GM23338 (cell line): ENCODE data around the gene TRMT44. TPM values are rescaled to one million over a fixed set of nuclear protein-coding genes. Genes with fewer than 3 reads are reported as not detected.

Source experiments
- ATAC-seq: fragments of 200-7000 bp; cut with Tn5 transposase; 3 replicates; pipeline ENCODE4 v1.9.1; 2020
- DNase-seq: peaks from one replicate; pipeline ENCODE4 v3.0.0-alpha.2; 2015; ENCODE audit warnings: low spot score
- H2AFZ ChIP-seq: fragments of 200-600 bp; sonication (generic); 2 replicates; pipeline ENCODE4 v1.8.0; 2016; ENCODE audit warnings: antibody characterized with exemption, mild to moderate bottlenecking, moderate library complexity
- H3F3A ChIP-seq: fragments of 200-600 bp; sonication (generic); replicated peaks from 2 replicates; pipeline ENCODE4 v1.8.0; 2017; ENCODE audit warnings: antibody characterized with exemption, mixed run types, low read depth
- H3K27ac ChIP-seq: fragments of 200-600 bp; sonication (generic); 2 replicates; pipeline ENCODE4 v1.6.1; 2016; ENCODE audit warnings: low read depth
- H3K27me3 ChIP-seq: fragments of 200-600 bp; sonication (generic); 2 replicates; pipeline ENCODE4 v1.8.0; 2016; ENCODE audit warnings: mild to moderate bottlenecking, mixed run types, moderate library complexity; ENCODE audit not compliant: insufficient read depth
- H3K36me3 ChIP-seq: fragments of 200-600 bp; sonication (generic); 2 replicates; pipeline ENCODE4 v1.8.0; 2016; ENCODE audit warnings: mild to moderate bottlenecking; ENCODE audit not compliant: insufficient read depth
- H3K4me1 ChIP-seq: fragments of 200-600 bp; sonication (generic); 2 replicates; pipeline ENCODE4 v1.8.0; 2016; ENCODE audit warnings: mild to moderate bottlenecking, moderate library complexity; ENCODE audit not compliant: insufficient read depth
- H3K4me2 ChIP-seq: fragments of 200-600 bp; sonication (generic); 2 replicates; pipeline ENCODE4 v1.7.1; 2017; ENCODE audit warnings: mixed run types
- H3K4me3 ChIP-seq: fragments of 200-600 bp; sonication (generic); 2 replicates; pipeline ENCODE4 v1.6.1; 2016; ENCODE audit warnings: mixed run types
- H3K79me2 ChIP-seq: fragments of 200-600 bp; sonication (generic); replicated peaks from 2 replicates; pipeline ENCODE4 v1.8.0; 2017; ENCODE audit warnings: mild to moderate bottlenecking; ENCODE audit not compliant: insufficient read depth
- H3K9me2 ChIP-seq: fragments of 200-600 bp; sonication (generic); 2 replicates; pipeline ENCODE4 v1.8.0; 2017; ENCODE audit not compliant: insufficient read depth
- H4K20me1 ChIP-seq: fragments of 200-600 bp; sonication (generic); replicated peaks from 2 replicates; pipeline ENCODE4 v1.8.0; 2017; ENCODE audit warnings: mild to moderate bottlenecking; ENCODE audit not compliant: insufficient read depth
- H3K27ac Mint-ChIP-seq: 2 replicates; pipeline ENCODE4 v1.8.0; 2020; ENCODE audit warnings: inconsistent platforms, mild to moderate bottlenecking, moderate library complexity, mixed read lengths
- H3K27me3 Mint-ChIP-seq: 3 replicates; pipeline ENCODE4 v1.8.0; 2022; ENCODE audit warnings: low read depth, mild to moderate bottlenecking, moderate library complexity, mixed read lengths, inconsistent platforms; ENCODE audit not compliant: insufficient read depth, poor library complexity
- H3K36me3 Mint-ChIP-seq: 3 replicates; pipeline ENCODE4 v1.8.0; 2021; ENCODE audit warnings: low read depth, mild to moderate bottlenecking, inconsistent platforms, moderate library complexity, mixed read lengths
- H3K4me1 Mint-ChIP-seq: 3 replicates; pipeline ENCODE4 v1.8.0; 2020; ENCODE audit warnings: mild to moderate bottlenecking, inconsistent platforms, mixed read lengths
- H3K4me3 Mint-ChIP-seq: 3 replicates; pipeline ENCODE4 v1.8.0; 2021; ENCODE audit warnings: moderate library complexity, mild to moderate bottlenecking, inconsistent platforms, mixed read lengths
- H3K9me3 Mint-ChIP-seq: 3 replicates; pipeline ENCODE4 v1.8.0; 2020; ENCODE audit warnings: moderate library complexity, mild to moderate bottlenecking, inconsistent platforms, mixed read lengths
- CREB1 ChIP-seq: fragments of 250-450 bp; sonication (Bioruptor Pico); IDR thresholded peaks from 2 replicates; pipeline ENCODE4 v1.5.0; 2020; ENCODE audit warnings: low read depth, mild to moderate bottlenecking, moderate library complexity
- CTCF ChIP-seq, 2 experiments: fragments of 200-600 bp in 1 of 2; sonication (generic) in 1 of 2; conservative IDR thresholded peaks; 2 replicates each; pipeline versions ENCODE4 v1.5.1 to v1.6.1; 2016 to 2017; ENCODE audit warnings: antibody characterized with exemption in 2 of 2, low read depth in 2 of 2, mild to moderate bottlenecking in 2 of 2, moderate library complexity in 1 of 2
- ETS1 ChIP-seq: IDR thresholded peaks from 2 replicates; pipeline ENCODE4 v1.6.1; 2016; ENCODE audit warnings: antibody characterized with exemption
- EZH2 ChIP-seq: fragments of 200-600 bp; sonication (generic); IDR thresholded peaks from one replicate; pipeline ENCODE4 v1.8.0; 2017; ENCODE audit warnings: antibody characterized with exemption, mild to moderate bottlenecking, low read depth; ENCODE audit not compliant: unreplicated experiment
- NANOG ChIP-seq: IDR thresholded peaks from 2 replicates; pipeline ENCODE4 v1.6.1; 2016; ENCODE audit warnings: antibody characterized with exemption, borderline replicate concordance
- POLR2AphosphoS5 ChIP-seq: IDR thresholded peaks from 2 replicates; pipeline ENCODE4 v1.6.1; 2016; ENCODE audit warnings: antibody characterized with exemption, low read depth
- REST ChIP-seq: IDR thresholded peaks from one replicate; pipeline ENCODE4 v1.6.1; 2018; ENCODE audit warnings: antibody characterized with exemption; ENCODE audit not compliant: unreplicated experiment
- ZNF331 ChIP-seq: fragments of 250-450 bp; sonication (Bioruptor Pico); IDR thresholded peaks from 2 replicates; pipeline ENCODE4 v1.5.0; 2020; ENCODE audit warnings: low read depth, mild to moderate bottlenecking, moderate library complexity
- ZNF462 ChIP-seq: fragments of 250-450 bp; sonication (Bioruptor Pico); IDR thresholded peaks from 2 replicates; pipeline ENCODE4 v1.5.0; 2020; ENCODE audit warnings: mild to moderate bottlenecking, moderate library complexity
- polyA plus RNA-seq: library from polyadenylated mRNA; unstranded; fragments of >200 nt; fragmentation: Nextera tagmentation; extraction: Ambion mirVana; gene quantifications from 2 replicates; pipeline ENCODE4 v1.2.1, GENCODE V29; 2016
- total RNA-seq: library from RNA; depleted of rRNA; stranded (reverse); fragments of >200 nt; shearing (Covaris generic); gene quantifications from 2 replicates; pipeline ENCODE4 v1.2.3, GENCODE V29; 2014

Gene TRMT44
- total and polyA plus RNA-seq, 2 experiments from 2014 or later = 10.3 to 49.8 TPM

GRCh38 chr4:8463811-8464210 lies 23.2 kb downstream of the TRMT44 start:
- H4K20me1 ChIP-seq = peaks cover 9% of the 10 kb centered on the region
- ATAC-seq = no peak
- H3F3A ChIP-seq = no peaks in the 10 kb centered on the region; the same call in 1 of the 2 replicates
- H3K27me3 ChIP-seq = no peaks in the 10 kb centered on the region
- no peaks in the 10 kb centered on the region for H3K9me2 ChIP-seq
- Mint-ChIP-seq H3K9me3 (no peaks in the 10 kb centered on the region), H3K27me3 (peaks cover 9% of the 10 kb centered on the region), H3K4me3 (no peak overlapping the region), H3K27ac (no peak overlapping the region), H3K4me1 (peaks cover 8% of the 10 kb centered on the region), H3K36me3 (peaks cover 33% of the 10 kb centered on the region)
- no peaks in the 10 kb centered on the region; the same call in 1 of the 2 replicates for H3K36me3 ChIP-seq
- TF ChIP-seq REST (no peak), POLR2AphosphoS5 (no peak), CTCF (conservative IDR thresholded peaks at IDR 0.05; ENCODE audit: low read depth in 2 of 2) (no peak), NANOG (no peak), ZNF331 (CRISPR knock-in tag) (no peak), ZNF462 (CRISPR knock-in tag) (no peak), EZH2 (no peak), ETS1 (no peak), CREB1 (no peak)
- no peak overlapping the region for H3K27ac ChIP-seq
- no peak overlapping the region for H2AFZ ChIP-seq
- no peak overlapping the region for H3K4me2 ChIP-seq
- no peaks in the 10 kb centered on the region for H3K79me2 ChIP-seq
- no peak for DNase-seq
- no peak overlapping the region for H3K4me3 ChIP-seq
- no peaks in the 10 kb centered on the region for H3K4me1 ChIP-seq
